GM12878 (cell line): ENCODE data around the gene APOBEC2. TPM values are rescaled to one million over a fixed set of nuclear protein-coding genes. Genes with fewer than 3 reads are reported as not detected.

Source experiments
- ATAC-seq: fragments of 200-7000 bp; cut with Tn5 transposase; 3 replicates; pipeline ENCODE4 v1.9.1; 2020; ENCODE audit warnings: mild to moderate bottlenecking, moderate library complexity
- BruUV-seq: library from RNA; stranded (reverse); fragments of 400-500 nt; replicated peaks from 2 replicates; lab custom pipeline; 2021; lab: Mats Ljungman, UMichigan
- CTCF ChIA-PET: fragments of 300-600 bp; sonication (Branson Sonifier 250); formaldehyde crosslinking; extraction: SDS; loops from one replicate; lab custom pipeline; 2021; ENCODE audit warnings: inconsistent platforms; lab: Yijun Ruan, JAX
- POLR2A ChIA-PET: fragments of 350-600 bp; formaldehyde crosslinking; extraction: SDS; loops from one replicate; lab custom pipeline; 2021; ENCODE audit warnings: inconsistent platforms; lab: Charles Lee
- RAD21 ChIA-PET: fragments of 300-600 bp; sonication (Branson Sonifier 250); formaldehyde crosslinking; loops from one replicate; lab custom pipeline; 2023; ENCODE audit warnings: antibody characterized with exemption; ENCODE audit not compliant: unreplicated experiment; lab: Charles Lee
- SMC1A ChIA-PET: fragments of 300-600 bp; sonication (Branson Sonifier 250); formaldehyde crosslinking; loops from one replicate; lab custom pipeline; 2023; ENCODE audit not compliant: unreplicated experiment, uncharacterized antibody; lab: Charles Lee
- DNase-seq: peaks from one replicate; pipeline ENCODE4 v3.0.0-alpha.2; 2011; ENCODE audit warnings: low read depth, low spot score
- FAIRE-seq: peaks from 3 replicates; lab custom pipeline; 2011; peaks lifted over from hg19 to GRCh38; lab: Jason Lieb, UNC
- H2AFZ ChIP-seq: 2 replicates; pipeline ENCODE4 v1.6.0; 2011; ENCODE audit warnings: low read depth, low read length, control low read depth; ENCODE audit not compliant: control insufficient read depth
- H3K27ac ChIP-seq: 2 replicates; pipeline ENCODE4 v1.5.1; 2011; ENCODE audit warnings: control low read depth; ENCODE audit not compliant: control insufficient read depth, insufficient read depth
- H3K27me3 ChIP-seq, 2 experiments: replicated peaks in 1 of 2; 2 replicates each; pipeline versions ENCODE4 v1.6.0 to v1.6.1; 2011; ENCODE audit warnings: low read length in 1 of 2; ENCODE audit not compliant: control insufficient read depth in 2 of 2, insufficient read depth in 2 of 2
- H3K36me3 ChIP-seq, 2 experiments: 2 replicates each; pipeline ENCODE4 v1.5.1; 2011; ENCODE audit warnings: low read length in 1 of 2; ENCODE audit not compliant: control insufficient read depth in 2 of 2, insufficient read depth in 2 of 2
- H3K4me1 ChIP-seq: 2 replicates; pipeline ENCODE4 v1.6.1; 2011; ENCODE audit warnings: mild to moderate bottlenecking, low read length, moderate library complexity, mixed read lengths; ENCODE audit not compliant: control insufficient read depth, insufficient read depth
- H3K4me2 ChIP-seq: 2 replicates; pipeline ENCODE4 v1.6.0; 2011; ENCODE audit warnings: control low read depth; ENCODE audit not compliant: control insufficient read depth, insufficient read depth
- H3K4me3 ChIP-seq: fragments of 200-600 bp; sonication (generic); 2 replicates; pipeline ENCODE4 v1.5.1; 2016
- H3K79me2 ChIP-seq: 2 replicates; pipeline ENCODE4 v1.6.0; 2011; ENCODE audit warnings: low read length; ENCODE audit not compliant: control insufficient read depth, insufficient read depth
- H3K9ac ChIP-seq: 2 replicates; pipeline ENCODE4 v1.8.0; 2011; ENCODE audit warnings: low read length, control low read depth, mixed read lengths; ENCODE audit not compliant: control insufficient read depth, insufficient read depth
- H3K9me3 ChIP-seq: replicated peaks from 3 replicates; pipeline ENCODE4 v1.5.1; 2011; ENCODE audit warnings: mild to moderate bottlenecking, low read length; ENCODE audit not compliant: control insufficient read depth, insufficient read depth
- H4K20me1 ChIP-seq: 2 replicates; pipeline ENCODE4 v1.6.0; 2011; ENCODE audit not compliant: control insufficient read depth, insufficient read depth
- CEBPZ ChIP-seq: fragments of 150-350 bp; IDR thresholded peaks from 2 replicates; pipeline ENCODE4 v1.6.1; 2016; ENCODE audit warnings: low read depth, low read length
- CREB1 ChIP-seq: IDR thresholded peaks from 2 replicates; pipeline ENCODE4 v1.6.1; 2012; ENCODE audit warnings: low read depth, mild to moderate bottlenecking, inconsistent platforms
- EED ChIP-seq: sonication (generic); IDR thresholded peaks from 2 replicates; pipeline ENCODE4 v1.6.1; 2016; ENCODE audit warnings: antibody characterized with exemption, low read depth
- KLF5 ChIP-seq: fragments of 450-650 bp; IDR thresholded peaks from 2 replicates; pipeline ENCODE4 v1.6.1; 2014; ENCODE audit warnings: mild to moderate bottlenecking; ENCODE audit not compliant: partially characterized antibody
- NBN ChIP-seq: fragments of 450-650 bp; IDR thresholded peaks from 2 replicates; pipeline ENCODE4 v1.6.1; 2016
- NR2C1 ChIP-seq: fragments of 450-650 bp; IDR thresholded peaks from 2 replicates; pipeline ENCODE4 v1.6.1; 2017; ENCODE audit warnings: antibody characterized with exemption, mild to moderate bottlenecking, moderate library complexity
- SIN3A ChIP-seq: IDR thresholded peaks from 2 replicates; pipeline ENCODE4 v1.6.1; 2012; ENCODE audit warnings: low read depth, low read length, improper control_type of control experiment
- SMAD5 ChIP-seq: IDR thresholded peaks from 2 replicates; pipeline ENCODE4 v1.6.1; 2016; ENCODE audit warnings: antibody characterized with exemption, low read depth
- WGBS: methylation state at CpG from one replicate; pipeline ENCODE4 v1.1.6; 2016; ENCODE audit warnings: low lambda C conversion rate; ENCODE audit not compliant: insufficient replicate concordance, insufficient coverage; ENCODE audit errors: missing lambda C conversion rate; 5-methylcytosine and 5-hydroxymethylcytosine counted together
- in situ Hi-C: fragments of 300-500 bp; cut with MboI; formaldehyde crosslinking; loops from 9 replicates; pipeline ENCODE4 v1.14.3; 2018; ENCODE audit warnings: mixed read lengths
- intact Hi-C: fragments of 100-400 bp; cut with micrococcal nuclease; formaldehyde crosslinking; loops from one replicate; pipeline ENCODE4 v1.14.2; 2022; ENCODE audit not compliant: unreplicated experiment
- polyA plus RNA-seq, 11 experiments: library from polyadenylated mRNA; depleted of rRNA in 4 of 11; unstranded in 6 of 11; stranded (reverse) in 5 of 11; fragments of >200 nt; fragmentation: Nextera tagmentation in 4 of 11; fragmentation: Illumina TruSeq in 1 of 11; extraction: Ambion mirVana in 4 of 11; extraction: Trizol in 1 of 11; gene quantifications; 1 replicate in 1 of 11; 2 replicates in 10 of 11; pipeline versions ENCODE4 v1.2.1 to v1.2.3, GENCODE V29; 2011 to 2016; ENCODE audit warnings: inconsistent platforms in 2 of 11, missing spikeins in 2 of 11, low read depth in 1 of 11
- total RNA-seq, 4 experiments: library from RNA; depleted of rRNA in 3 of 4; stranded (reverse); fragments of >200 nt in 3 of 4; fragmentation: Illumina TruSeq in 1 of 4; extraction: Trizol in 1 of 4; gene quantifications; 2 replicates each; pipeline versions ENCODE4 v1.2.1 to v1.2.3, GENCODE V29; 2013 to 2021

Gene APOBEC2
- total and polyA plus RNA-seq, 10 of the 15 experiments (the other 5 are each of a cell fraction or from before 2014, with no cell fraction given): 0.11 to 1.4 (median 0.87) TPM; not detected in 6

- no peak for TF ChIP-seq CEBPZ
- TF ChIP-seq CREB1: no peak
- TF ChIP-seq SIN3A: no peak
- TF ChIP-seq SMAD5: no peak
- TF ChIP-seq NR2C1: no peak
Observed at GRCh38 chr6:41074692-41075436, 21.9 kb downstream of the APOBEC2 start (continued).

GRCh38 chr6:41075651-41076626 lies 22.9 kb downstream of the APOBEC2 start:
- Histone ChIP-seq H3K27me3 (no peaks in the 10 kb centered on the region), H3K79me2 (peaks cover 68% of the 10 kb centered on the region), H3K4me2 (peak overlapping the region; percentile 59), H2AFZ (no peak overlapping the region), H3K9ac (peak overlapping the region; percentile 22), H3K4me1 (peaks cover 5% of the 10 kb centered on the region; the same call in 1 of the 2 replicates), H3K27ac (peak overlapping the region; percentile 99), H3K36me3 (peaks cover 4 to 12% of the 10 kb centered on the region in 2 experiments; a peak in 3 of 4 replicates), H4K20me1 (no peaks in the 10 kb centered on the region), H3K4me3 (peak overlapping the region; percentile 88), H3K9me3 (no peaks in the 10 kb centered on the region)
- WGBS: 100% methylated on average over 4 of the region's 4 CpGs
- ChIA-PET CTCF (interaction anchor here (0.7 to 2.9 kb wide), 15 partner anchors 7 to 262 kb away, joined by 3 to 14 read pairs (median 4); partner anchors contain the start of gene TREML2), POLR2A (interaction anchor here (0.6 to 1.8 kb wide), 10 partner anchors 10 to 244 kb away, joined by 3 to 6 read pairs (median 4); partner anchors contain the start of gene TREML2), SMC1A (interaction anchor here (0.7 to 2.9 kb wide), 14 partner anchors 8 to 258 kb away, joined by 3 to 15 read pairs (median 4); no protein-coding TSS in a partner anchor), RAD21 (interaction anchor here (1.1 to 3.4 kb wide), 6 partner anchors 48 to 258 kb away, joined by 3 to 14 read pairs (median 4); no protein-coding TSS in a partner anchor)
- ATAC-seq: no peak
- FAIRE-seq: no peak
- TF ChIP-seq NBN: no peak
- no peak for TF ChIP-seq KLF5
- no peak for TF ChIP-seq EED
- BruUV-seq: no TSS peak
- in situ Hi-C loops (no loop called here), intact Hi-C loops (loop anchor here (5.0 to 10.0 kb wide), 2 partner anchors 241 to 659 kb away; partner anchors contain the start of gene TFEB)
- DNase-seq: no peak
